ENCODE data around the gene FOXJ1. TPM values are rescaled to one million over a fixed set of nuclear protein-coding genes. Genes with fewer than 3 reads are reported as not detected.

FOXJ1 gene
- polyA plus RNA-seq, 1 of the 3 experiments (the other 2 are of a cell fraction): not detected

DNA sequence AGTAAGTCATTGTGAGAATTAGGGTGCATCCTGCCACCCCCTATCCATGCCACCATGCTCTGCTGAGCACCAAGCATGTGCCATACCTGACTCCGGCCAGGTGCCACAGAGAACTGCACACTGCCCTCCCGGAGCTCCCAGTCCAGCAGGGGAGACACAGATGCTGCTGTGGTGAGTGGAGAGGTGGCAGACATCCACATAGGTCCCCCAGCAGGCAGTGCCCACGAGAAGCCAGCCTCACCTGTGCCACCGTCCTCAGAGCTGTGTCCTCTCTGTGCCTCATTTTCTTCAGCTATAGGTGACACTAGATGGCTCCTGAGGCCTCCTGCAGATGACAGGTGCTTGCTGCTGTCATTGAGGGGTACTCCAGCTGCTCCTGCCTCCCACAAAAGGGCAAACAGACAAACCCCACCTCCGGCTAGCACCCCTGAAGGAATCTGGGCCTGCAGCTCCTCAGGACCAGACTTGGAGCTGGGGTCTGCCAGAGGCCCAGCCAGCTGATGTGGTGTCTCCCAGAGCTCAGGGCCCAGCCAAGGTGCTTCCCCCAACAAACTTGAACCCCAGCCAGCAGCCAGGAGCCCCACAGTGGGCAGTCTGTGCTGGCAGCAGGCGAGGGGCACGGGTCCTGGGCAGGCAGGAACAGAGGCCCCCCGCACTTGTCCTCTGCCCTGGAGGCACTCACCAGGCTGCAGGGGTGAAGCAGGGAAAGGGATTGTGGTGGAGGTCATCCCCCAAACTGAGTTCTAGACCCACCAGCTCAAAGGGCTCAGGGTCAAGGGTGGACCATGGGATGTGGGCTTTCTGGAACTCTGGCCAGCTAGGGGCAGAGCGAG is 17.1 kb downstream of the FOXJ1 start:
- Histone ChIP-seq H3K9me2 (no peaks in the 10 kb centered on the region), H3K79me2 (ENCODE audit: insufficient read depth) (no peaks in the 10 kb centered on the region), H3K36me3 (replicated peaks in 1 of 2; ENCODE audit: control insufficient read depth in 1 of 2, insufficient read depth in 2 of 2, low read length in 1 of 2) (no peaks in the 10 kb centered on the region), H3K9ac (no peak overlapping the region), H3K4me3 (ENCODE audit: low read depth in 2 of 2, low read length in 1 of 2) (no peak overlapping the region), H4K20me1 (ENCODE audit: insufficient read depth) (no peaks in the 10 kb centered on the region), H3K27ac (ENCODE audit: low read depth in 2 of 2, low read length in 1 of 2) (no peak overlapping the region), H3K4me1 (ENCODE audit: control insufficient read depth in 1 of 2, insufficient read depth in 2 of 2, low read depth in 1 of 2, low read length in 1 of 2) (no peaks in the 10 kb centered on the region; a peak in 1 of 4 replicates), H2AFZ (ENCODE audit: low read depth) (no peak overlapping the region), H3K4me2 (no peak overlapping the region), H3K27me3 (ENCODE audit: insufficient read depth) (no peaks in the 10 kb centered on the region), H3K9me3 (no peaks in the 10 kb centered on the region), H3F3A (replicated peaks; ENCODE audit: insufficient read depth) (no peaks in the 10 kb centered on the region)
- POLR2A ChIA-PET: no interaction called here
- DNase-seq: peak; percentile 24
- TF ChIP-seq CHD2 (IDR thresholded peaks at IDR 0.05; ENCODE audit: low read length, partially characterized antibody) (no peak), SIN3A (IDR thresholded peaks at IDR 0.05; ENCODE audit: borderline replicate concordance, low read depth, low read length) (no peak), NRF1 (IDR thresholded peaks at IDR 0.05; ENCODE audit: low read depth, low read length) (no peak), JUND (IDR thresholded peaks at IDR 0.05) (no peak), RAD21 (IDR thresholded peaks at IDR 0.05; ENCODE audit: low read length) (no peak), ELF1 (IDR thresholded peaks at IDR 0.05) (no peak), GATA2 (CRISPR knock-in tag; IDR thresholded peaks at IDR 0.05) (no peak)
- TF ChIP-seq, protein P1, sequence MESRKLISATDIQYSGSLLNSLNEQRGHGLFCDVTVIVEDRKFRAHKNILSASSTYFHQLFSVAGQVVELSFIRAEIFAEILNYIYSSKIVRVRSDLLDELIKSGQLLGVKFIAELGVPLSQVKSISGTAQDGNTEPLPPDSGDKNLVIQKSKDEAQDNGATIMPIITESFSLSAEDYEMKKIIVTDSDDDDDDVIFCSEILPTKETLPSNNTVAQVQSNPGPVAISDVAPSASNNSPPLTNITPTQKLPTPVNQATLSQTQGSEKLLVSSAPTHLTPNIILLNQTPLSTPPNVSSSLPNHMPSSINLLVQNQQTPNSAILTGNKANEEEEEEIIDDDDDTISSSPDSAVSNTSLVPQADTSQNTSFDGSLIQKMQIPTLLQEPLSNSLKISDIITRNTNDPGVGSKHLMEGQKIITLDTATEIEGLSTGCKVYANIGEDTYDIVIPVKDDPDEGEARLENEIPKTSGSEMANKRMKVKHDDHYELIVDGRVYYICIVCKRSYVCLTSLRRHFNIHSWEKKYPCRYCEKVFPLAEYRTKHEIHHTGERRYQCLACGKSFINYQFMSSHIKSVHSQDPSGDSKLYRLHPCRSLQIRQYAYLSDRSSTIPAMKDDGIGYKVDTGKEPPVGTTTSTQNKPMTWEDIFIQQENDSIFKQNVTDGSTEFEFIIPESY (IDR thresholded peaks at IDR 0.05; ENCODE audit: borderline replicate concordance, low read depth): no peak
- TF ChIP-seq, protein P2, sequence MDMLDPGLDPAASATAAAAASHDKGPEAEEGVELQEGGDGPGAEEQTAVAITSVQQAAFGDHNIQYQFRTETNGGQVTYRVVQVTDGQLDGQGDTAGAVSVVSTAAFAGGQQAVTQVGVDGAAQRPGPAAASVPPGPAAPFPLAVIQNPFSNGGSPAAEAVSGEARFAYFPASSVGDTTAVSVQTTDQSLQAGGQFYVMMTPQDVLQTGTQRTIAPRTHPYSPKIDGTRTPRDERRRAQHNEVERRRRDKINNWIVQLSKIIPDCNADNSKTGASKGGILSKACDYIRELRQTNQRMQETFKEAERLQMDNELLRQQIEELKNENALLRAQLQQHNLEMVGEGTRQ (IDR thresholded peaks at IDR 0.05; ENCODE audit: borderline replicate concordance, low read depth, low read length): no peak
- TF ChIP-seq, protein P3, sequence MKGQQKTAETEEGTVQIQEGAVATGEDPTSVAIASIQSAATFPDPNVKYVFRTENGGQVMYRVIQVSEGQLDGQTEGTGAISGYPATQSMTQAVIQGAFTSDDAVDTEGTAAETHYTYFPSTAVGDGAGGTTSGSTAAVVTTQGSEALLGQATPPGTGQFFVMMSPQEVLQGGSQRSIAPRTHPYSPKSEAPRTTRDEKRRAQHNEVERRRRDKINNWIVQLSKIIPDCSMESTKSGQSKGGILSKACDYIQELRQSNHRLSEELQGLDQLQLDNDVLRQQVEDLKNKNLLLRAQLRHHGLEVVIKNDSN (IDR thresholded peaks at IDR 0.05; ENCODE audit: borderline replicate concordance, low read depth): no peak
- 66% methylated on average over 8 of the region's 9 CpGs for WGBS (ENCODE audit: low lambda C conversion rate)
- CTCF ChIA-PET: interaction anchor here (0.6 to 18.8 kb wide), 17 partner anchors 8 to 274 kb away, joined by 3 to 332 read pairs (median 3); partner anchors contain the start of genes FOXJ1 and MRPL38

DNA sequence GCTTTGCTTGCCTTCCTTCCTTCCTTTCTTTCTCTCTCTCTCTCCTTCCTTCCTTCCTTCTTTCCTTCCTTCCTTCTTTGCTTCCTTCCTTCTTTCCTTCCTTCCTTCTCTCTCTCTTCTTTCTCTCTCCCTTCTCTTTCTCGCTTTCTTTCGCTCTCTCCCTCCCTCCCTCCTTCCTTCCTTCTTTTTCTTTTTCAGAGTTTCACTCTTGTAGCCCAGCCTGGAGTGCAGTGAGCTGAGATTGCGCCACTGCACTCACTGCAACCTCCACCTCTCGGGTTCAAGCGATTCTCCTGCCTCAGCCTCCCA is 17.9 kb downstream of the FOXJ1 start:
- Histone ChIP-seq H3K36me3 (replicated peaks in 1 of 2; ENCODE audit: control insufficient read depth in 1 of 2, insufficient read depth in 2 of 2, low read length in 1 of 2) (no peaks in the 10 kb centered on the region), H4K20me1 (ENCODE audit: insufficient read depth) (no peaks in the 10 kb centered on the region), H3K27me3 (ENCODE audit: insufficient read depth) (no peaks in the 10 kb centered on the region), H3F3A (replicated peaks; ENCODE audit: insufficient read depth) (no peaks in the 10 kb centered on the region), H3K9me2 (no peaks in the 10 kb centered on the region), H3K4me3 (ENCODE audit: low read depth in 2 of 2, low read length in 1 of 2) (no peak overlapping the region), H3K4me1 (ENCODE audit: control insufficient read depth in 1 of 2, insufficient read depth in 2 of 2, low read depth in 1 of 2, low read length in 1 of 2) (no peaks in the 10 kb centered on the region; a peak in 1 of 4 replicates), H3K9me3 (no peaks in the 10 kb centered on the region), H3K9ac (no peak overlapping the region), H3K27ac (ENCODE audit: low read depth in 2 of 2, low read length in 1 of 2) (no peak overlapping the region), H3K4me2 (no peak overlapping the region), H3K79me2 (ENCODE audit: insufficient read depth) (no peaks in the 10 kb centered on the region), H2AFZ (ENCODE audit: low read depth) (no peak overlapping the region)
- ChIA-PET POLR2A (no interaction called here), CTCF (interaction anchor here (0.6 to 18.8 kb wide), 14 partner anchors 9 to 218 kb away, joined by 3 to 332 read pairs (median 4); partner anchors contain the start of genes FOXJ1 and MRPL38)
- DNase-seq: no peak
- WGBS (ENCODE audit: low lambda C conversion rate): 82% methylated on average over 5 of the region's 5 CpGs
- TF ChIP-seq, protein P4, sequence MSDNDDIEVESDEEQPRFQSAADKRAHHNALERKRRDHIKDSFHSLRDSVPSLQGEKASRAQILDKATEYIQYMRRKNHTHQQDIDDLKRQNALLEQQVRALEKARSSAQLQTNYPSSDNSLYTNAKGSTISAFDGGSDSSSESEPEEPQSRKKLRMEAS (IDR thresholded peaks at IDR 0.05; ENCODE audit: low read depth): no peak
- TF ChIP-seq YY1 (IDR thresholded peaks at IDR 0.05; ENCODE audit: low read depth): no peak
- TF ChIP-seq, protein P5, sequence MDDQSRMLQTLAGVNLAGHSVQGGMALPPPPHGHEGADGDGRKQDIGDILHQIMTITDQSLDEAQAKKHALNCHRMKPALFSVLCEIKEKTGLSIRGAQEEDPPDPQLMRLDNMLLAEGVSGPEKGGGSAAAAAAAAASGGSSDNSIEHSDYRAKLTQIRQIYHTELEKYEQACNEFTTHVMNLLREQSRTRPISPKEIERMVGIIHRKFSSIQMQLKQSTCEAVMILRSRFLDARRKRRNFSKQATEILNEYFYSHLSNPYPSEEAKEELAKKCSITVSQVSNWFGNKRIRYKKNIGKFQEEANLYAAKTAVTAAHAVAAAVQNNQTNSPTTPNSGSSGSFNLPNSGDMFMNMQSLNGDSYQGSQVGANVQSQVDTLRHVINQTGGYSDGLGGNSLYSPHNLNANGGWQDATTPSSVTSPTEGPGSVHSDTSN (IDR thresholded peaks at IDR 0.05): no peak
- no peak for TF ChIP-seq ELF1 (IDR thresholded peaks at IDR 0.05)
- TF ChIP-seq, protein P6, sequence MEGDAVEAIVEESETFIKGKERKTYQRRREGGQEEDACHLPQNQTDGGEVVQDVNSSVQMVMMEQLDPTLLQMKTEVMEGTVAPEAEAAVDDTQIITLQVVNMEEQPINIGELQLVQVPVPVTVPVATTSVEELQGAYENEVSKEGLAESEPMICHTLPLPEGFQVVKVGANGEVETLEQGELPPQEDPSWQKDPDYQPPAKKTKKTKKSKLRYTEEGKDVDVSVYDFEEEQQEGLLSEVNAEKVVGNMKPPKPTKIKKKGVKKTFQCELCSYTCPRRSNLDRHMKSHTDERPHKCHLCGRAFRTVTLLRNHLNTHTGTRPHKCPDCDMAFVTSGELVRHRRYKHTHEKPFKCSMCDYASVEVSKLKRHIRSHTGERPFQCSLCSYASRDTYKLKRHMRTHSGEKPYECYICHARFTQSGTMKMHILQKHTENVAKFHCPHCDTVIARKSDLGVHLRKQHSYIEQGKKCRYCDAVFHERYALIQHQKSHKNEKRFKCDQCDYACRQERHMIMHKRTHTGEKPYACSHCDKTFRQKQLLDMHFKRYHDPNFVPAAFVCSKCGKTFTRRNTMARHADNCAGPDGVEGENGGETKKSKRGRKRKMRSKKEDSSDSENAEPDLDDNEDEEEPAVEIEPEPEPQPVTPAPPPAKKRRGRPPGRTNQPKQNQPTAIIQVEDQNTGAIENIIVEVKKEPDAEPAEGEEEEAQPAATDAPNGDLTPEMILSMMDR (IDR thresholded peaks at IDR 0.05): no peak
- TF ChIP-seq JUND (IDR thresholded peaks at IDR 0.05): no peak
- no peak for TF ChIP-seq NFIC (IDR thresholded peaks at IDR 0.05; ENCODE audit: borderline replicate concordance)
- TF ChIP-seq, protein P3 (IDR thresholded peaks at IDR 0.05; ENCODE audit: borderline replicate concordance, low read depth): no peak
- no peak for TF ChIP-seq MXI1 (IDR thresholded peaks at IDR 0.05; ENCODE audit: low read depth, low read length)
- TF ChIP-seq FOSL2 (IDR thresholded peaks at IDR 0.05; ENCODE audit: borderline replicate concordance, low read depth): no peak
- TF ChIP-seq RAD21 (IDR thresholded peaks at IDR 0.05; ENCODE audit: low read length): no peak
- TF ChIP-seq POLR2AphosphoS5 (IDR thresholded peaks at IDR 0.05; ENCODE audit: low read depth, low read length): no peak
- no peak for TF ChIP-seq TEAD4 (IDR thresholded peaks at IDR 0.05; ENCODE audit: borderline replicate concordance, insufficient read depth)
